ENCODE data around the gene MR1. TPM values are rescaled to one million over a fixed set of nuclear protein-coding genes. Genes with fewer than 3 reads are reported as not detected.

Gene MR1
- total and polyA plus RNA-seq, 9 of the 15 experiments (the other 6 are each of a cell fraction or from before 2014, with no cell fraction given), result 9.7 to 21.7 (median 15.6) TPM

- TF ChIP-seq THAP7 (CRISPR knock-in tag; IDR thresholded peaks at IDR 0.05), result no peak
- no peak for TF ChIP-seq HMG20B (CRISPR knock-in tag; IDR thresholded peaks at IDR 0.05)
- TF ChIP-seq ZNF408 (CRISPR knock-in tag; IDR thresholded peaks at IDR 0.05; ENCODE audit: low read depth), result no peak
- TF ChIP-seq XRCC4 (IDR thresholded peaks at IDR 0.05; ENCODE audit: extremely low read depth, insufficient read depth, insufficient read length), result no peak
- no peak for TF ChIP-seq MAFG (tag; conservative IDR thresholded peaks at IDR 0.05)
- no peak for TF ChIP-seq HES1 (IDR thresholded peaks at IDR 0.05; ENCODE audit: low read depth)
- no peak for TF ChIP-seq MAX (CRISPR knock-in tag; IDR thresholded peaks at IDR 0.05)
- TF ChIP-seq ZNF184 (CRISPR knock-in tag; IDR thresholded peaks at IDR 0.05), result no peak
- TF ChIP-seq ZBTB1 (CRISPR knock-in tag; IDR thresholded peaks at IDR 0.05; ENCODE audit: borderline replicate concordance, low read depth), result peak; percentile 51; the same call in 1 of the 2 replicates
- no peak for TF ChIP-seq CGGBP1 (CRISPR knock-in tag; IDR thresholded peaks at IDR 0.05)
- TF ChIP-seq STAT5B (CRISPR knock-in tag; IDR thresholded peaks at IDR 0.05), result no peak
- TF ChIP-seq ZNF253 (CRISPR knock-in tag; conservative IDR thresholded peaks at IDR 0.05), result no peak
- no peak for TF ChIP-seq MBD2 (IDR thresholded peaks at IDR 0.05; ENCODE audit: borderline replicate concordance, low read depth)
- no peak for TF ChIP-seq ELK3 (CRISPR knock-in tag; IDR thresholded peaks at IDR 0.05)
- TF ChIP-seq HNRNPUL1 (IDR thresholded peaks at IDR 0.05; ENCODE audit: low read length), result no peak
- TF ChIP-seq SMAD3 (CRISPR knock-in tag; conservative IDR thresholded peaks at IDR 0.05), result no peak
- no peak for TF ChIP-seq PTBP1 (IDR thresholded peaks at IDR 0.05; ENCODE audit: low read depth, low read length)
- TF ChIP-seq POLR2AphosphoS2 (IDR thresholded peaks at IDR 0.05; ENCODE audit: low read length), result no peak
- TF ChIP-seq ZFPM2 (CRISPR knock-in tag; IDR thresholded peaks at IDR 0.05), result no peak
These were observed 53.7 kb downstream of the MR1 start (continued) for GRCh38 chr1:181087400-181087901.
